Liver (tissue), 3 donors: ENCODE measurements around the gene VGLL3.

Experiments
- TAF1 ChIP-seq: conservative IDR thresholded peaks from 2 replicates; pipeline ENCODE4 v1.6.1; 2016; ENCODE audit warnings: antibody characterized with exemption, mild to moderate bottlenecking
- TF ChIP-seq, protein P1 (sequence below): fragments of 150-350 bp; IDR thresholded peaks from 2 replicates; pipeline ENCODE4 v1.5.1; 2017; ENCODE audit warnings: improper control_type of control experiment, low read depth, low read length; ENCODE audit not compliant: missing input control
- TF ChIP-seq, protein P2 (sequence below): IDR thresholded peaks from 2 replicates; pipeline ENCODE4 v1.6.1; 2016; ENCODE audit warnings: antibody characterized with exemption
- donor health status: healthy.
- donor health status: healthy.

DNA sequence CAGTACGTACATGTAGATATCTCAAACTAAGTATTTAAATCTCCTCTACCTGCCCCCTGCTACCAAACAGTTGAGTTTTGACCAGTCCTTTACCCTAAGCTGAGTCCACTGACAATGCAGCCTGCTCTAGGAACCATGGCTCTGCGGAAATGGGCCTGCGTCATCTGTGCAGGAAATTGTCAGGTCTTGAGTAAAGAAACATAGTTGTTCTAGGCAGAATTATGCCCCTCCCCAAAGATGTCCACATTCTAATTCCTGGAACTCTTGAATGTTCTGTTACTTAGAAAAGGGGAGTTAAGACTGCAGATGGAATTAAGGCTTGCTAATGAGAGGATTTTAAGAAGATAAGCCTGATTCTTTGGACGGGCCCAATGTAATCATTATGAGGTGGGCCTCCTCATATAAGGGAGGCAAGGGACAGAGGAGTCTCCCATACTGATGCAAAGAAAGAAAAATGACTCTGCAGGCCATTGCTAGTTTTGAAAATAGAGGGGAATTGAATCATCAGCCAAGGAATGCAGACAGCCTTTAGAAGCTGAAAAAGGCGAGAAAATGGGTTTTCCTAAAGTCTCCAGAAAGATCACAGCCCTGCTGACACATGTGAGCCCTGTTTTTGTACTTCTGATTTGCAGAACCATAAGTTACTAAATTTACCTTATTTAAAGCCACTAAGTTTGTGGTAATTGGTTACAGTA is 5.5 kb upstream of the VGLL3 start:
- TF ChIP-seq, protein P1, sequence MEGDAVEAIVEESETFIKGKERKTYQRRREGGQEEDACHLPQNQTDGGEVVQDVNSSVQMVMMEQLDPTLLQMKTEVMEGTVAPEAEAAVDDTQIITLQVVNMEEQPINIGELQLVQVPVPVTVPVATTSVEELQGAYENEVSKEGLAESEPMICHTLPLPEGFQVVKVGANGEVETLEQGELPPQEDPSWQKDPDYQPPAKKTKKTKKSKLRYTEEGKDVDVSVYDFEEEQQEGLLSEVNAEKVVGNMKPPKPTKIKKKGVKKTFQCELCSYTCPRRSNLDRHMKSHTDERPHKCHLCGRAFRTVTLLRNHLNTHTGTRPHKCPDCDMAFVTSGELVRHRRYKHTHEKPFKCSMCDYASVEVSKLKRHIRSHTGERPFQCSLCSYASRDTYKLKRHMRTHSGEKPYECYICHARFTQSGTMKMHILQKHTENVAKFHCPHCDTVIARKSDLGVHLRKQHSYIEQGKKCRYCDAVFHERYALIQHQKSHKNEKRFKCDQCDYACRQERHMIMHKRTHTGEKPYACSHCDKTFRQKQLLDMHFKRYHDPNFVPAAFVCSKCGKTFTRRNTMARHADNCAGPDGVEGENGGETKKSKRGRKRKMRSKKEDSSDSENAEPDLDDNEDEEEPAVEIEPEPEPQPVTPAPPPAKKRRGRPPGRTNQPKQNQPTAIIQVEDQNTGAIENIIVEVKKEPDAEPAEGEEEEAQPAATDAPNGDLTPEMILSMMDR, result no peak
- no peak for TF ChIP-seq TAF1
- TF ChIP-seq, protein P2, sequence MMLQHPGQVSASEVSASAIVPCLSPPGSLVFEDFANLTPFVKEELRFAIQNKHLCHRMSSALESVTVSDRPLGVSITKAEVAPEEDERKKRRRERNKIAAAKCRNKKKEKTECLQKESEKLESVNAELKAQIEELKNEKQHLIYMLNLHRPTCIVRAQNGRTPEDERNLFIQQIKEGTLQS, result no peak
